Activated CD4-positive, alpha-beta T cell treated with anti-CD3 and anti-CD28 coated beads, Interleukin-2, amount 50 U/mL, for 24 hours (primary cell): Measurements from ENCODE around the gene DRC7.
A peak's percentile ranks its signal among the peaks of the same experiment; 100 is the strongest.
"Not testable (repeated sequence)": the region's sequence is repeated elsewhere in the genome, so short reads cannot be mapped to it uniquely, and the experiment has no call there.

Experiments used
- DNase-seq, 2 donors: peaks; one replicate each; pipeline ENCODE4 v3.0.0-alpha.2; 2020; ENCODE audit warnings: low read depth in 1 of 2, low spot score in 1 of 2

DRC7 gene

DNA sequence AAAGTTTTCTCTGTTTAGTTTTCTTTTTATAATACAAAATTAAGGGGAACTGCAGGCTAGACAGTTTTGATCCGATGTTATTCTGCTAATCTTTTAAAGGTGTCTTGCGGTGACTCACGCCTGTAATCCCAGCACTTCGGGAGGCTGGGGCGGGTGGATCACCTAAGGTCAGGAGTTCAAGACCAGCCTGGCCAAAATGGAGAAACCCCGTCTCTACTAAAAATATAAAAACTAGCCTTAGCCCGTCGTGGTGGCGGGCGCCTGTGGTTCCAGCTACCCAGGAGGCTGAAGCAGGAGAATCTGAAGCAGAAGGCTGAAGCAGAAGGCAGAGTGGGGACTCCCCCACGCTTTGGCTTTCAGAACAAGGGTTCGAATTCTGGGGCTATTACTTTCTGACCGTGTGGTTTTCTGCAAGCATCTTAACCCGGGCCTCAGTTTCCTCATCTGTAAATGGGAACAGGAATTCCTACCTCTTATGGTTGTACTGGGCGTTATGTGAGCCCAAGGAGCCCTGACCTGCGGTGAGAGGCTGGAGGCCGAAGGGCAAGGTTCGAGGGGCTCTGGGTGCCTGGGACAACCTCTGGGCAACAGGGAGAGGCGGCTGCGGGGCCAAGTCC lies 39.8 kb downstream of the DRC7 start:
- no peak for DNase-seq

GRCh38 chr16:57734925-57735754 lies 40.5 kb downstream of the DRC7 start:
- DNase-seq: peak; percentile 96 to 97

DNA sequence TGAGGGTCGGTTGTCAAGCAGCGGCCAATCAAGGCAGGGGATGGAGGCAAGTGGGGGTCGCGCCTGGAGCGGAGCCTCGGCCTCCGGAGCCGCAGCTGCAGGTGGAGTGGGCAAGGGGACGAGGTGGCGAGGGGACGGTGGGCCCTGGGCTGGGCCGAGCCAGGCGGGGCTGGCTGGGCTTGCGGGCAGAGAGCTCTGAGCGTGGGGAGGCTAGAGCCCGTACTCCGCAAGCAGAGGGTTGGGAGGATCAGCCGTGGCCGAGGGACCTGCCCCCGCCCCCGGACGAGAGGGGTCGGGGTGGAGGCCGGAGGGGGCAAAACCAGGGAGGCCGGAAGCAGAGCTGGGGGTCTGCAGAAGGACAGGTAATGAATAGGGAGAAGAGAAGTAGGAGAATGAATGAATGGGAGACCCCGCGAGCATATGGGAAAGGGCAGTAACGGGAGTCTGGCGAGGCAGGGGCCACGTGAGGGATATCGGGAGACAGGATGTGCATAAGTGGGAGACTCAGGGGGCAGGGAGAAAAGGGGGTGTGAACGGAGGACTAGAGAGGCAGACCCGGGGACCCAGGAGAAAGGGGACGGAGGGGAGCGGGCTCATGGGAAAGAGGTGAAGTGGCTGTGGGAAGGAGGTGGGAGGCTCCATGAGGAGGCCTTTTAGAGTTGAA lies 41.3 kb downstream of the DRC7 start, which contains the start of gene KATNB1:
Gene KATNB1, plus strand, starts transcription at position 16 of the 664 bp plus-strand sequence. CDS start 1,474 bp downstream, outside the sequence.
- no peak for DNase-seq

- peak in 1 of 2 donors; percentile 29 for DNase-seq
Measured at GRCh38 chr16:57736419-57737351, 42.1 kb downstream of the DRC7 start.

- no peak for DNase-seq
Measured at GRCh38 chr16:57738844-57739243, 44.2 kb downstream of the DRC7 start.

DNA sequence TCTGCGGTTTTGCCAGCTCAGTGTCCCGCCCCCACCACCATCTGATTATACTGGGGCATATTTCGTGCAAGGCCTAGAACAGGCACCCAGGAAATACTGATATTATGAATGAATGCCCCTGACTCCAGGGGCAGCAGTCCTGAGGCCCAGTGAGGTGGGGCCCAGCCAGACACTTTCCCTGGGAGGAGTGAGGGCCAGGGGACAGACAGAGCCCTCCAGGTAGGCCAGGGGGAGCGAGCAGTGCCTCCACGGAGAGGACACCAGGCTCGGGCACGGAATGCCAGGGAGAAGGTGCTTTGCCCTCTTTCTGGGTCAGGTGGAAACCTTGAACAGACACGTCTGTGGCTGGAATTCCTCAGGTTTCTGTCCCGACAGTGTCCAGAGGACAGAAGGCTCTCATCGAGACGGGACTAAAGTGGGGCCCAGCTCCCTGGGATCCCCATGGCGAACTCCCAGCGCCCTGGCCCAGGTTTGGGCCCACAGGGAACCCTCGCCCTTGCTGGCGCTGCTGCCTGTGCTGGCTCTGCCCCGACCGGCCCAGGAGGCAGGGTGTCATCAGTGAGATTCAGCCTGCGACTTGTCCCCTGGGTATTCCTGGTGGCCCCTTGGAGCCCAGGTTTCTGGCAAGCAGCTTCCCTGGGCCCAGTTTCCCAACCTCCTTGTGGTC lies 45.3 kb downstream of the DRC7 start:
- DNase-seq: no peak

DNA sequence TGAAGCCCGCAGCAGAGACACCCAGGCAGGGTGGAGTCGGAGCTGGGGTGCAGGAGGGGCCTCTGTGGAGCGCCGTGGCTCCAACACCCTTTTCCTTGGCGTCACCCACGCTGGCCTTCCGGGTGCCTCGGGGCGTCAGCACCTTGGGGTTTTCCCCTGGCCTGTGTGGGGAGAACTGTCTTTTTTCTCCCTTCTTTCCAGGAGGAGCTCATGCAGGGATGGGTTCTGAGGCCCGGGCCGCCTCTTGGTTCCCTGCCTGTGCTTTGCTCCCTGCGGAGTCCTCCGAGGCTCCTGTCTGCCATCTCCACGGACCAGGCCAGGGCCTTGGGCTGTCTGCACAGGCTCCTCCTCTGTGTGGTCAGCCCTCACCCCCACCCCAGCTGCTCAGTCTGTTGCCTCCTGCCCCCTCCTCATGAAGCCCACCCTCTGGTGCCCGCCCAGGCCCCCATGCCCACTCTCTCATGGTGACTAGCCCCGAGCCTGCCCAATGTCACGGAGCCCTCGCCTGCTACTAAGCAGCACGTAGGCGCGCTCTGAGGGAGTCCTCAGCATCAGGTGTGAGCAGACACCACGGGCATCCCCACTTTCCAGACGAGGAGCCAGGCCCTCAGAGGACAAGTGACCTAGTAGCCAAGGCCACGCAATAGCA lies 45.9 kb downstream of the DRC7 start:
- DNase-seq: no peak

DNA sequence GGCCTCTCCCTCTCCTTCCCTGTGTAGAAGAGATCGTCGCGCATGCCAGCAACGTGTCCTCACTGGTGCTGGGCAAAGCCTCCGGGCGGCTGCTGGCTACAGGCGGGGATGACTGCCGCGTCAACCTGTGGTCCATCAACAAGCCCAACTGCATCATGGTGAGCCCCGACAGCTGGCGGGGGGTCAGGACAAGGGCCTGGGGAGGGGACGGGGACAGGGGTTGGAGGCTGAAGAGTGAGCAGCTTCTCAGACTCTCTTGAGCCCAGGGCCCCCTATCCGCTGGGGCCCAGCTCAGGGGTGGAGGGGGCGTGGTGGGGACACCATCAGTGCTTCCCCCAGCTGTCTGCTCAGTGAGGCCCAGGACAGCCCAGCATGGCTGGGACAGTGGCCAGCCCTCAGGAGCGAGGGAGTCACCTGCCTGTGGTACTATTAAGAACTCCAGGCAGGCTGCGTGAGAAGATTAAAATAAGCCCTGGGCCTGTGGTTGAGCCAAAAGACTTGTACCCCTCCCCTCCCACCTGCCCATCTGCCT lies 47.1 kb downstream of the DRC7 start:
- DNase-seq: no peak

GRCh38 chr16:57742543-57742942 lies 47.9 kb downstream of the DRC7 start:
- DNase-seq: no peak

- no peak for DNase-seq
Measured at GRCh38 chr16:57743458-57743857, 48.9 kb downstream of the DRC7 start.

DNA sequence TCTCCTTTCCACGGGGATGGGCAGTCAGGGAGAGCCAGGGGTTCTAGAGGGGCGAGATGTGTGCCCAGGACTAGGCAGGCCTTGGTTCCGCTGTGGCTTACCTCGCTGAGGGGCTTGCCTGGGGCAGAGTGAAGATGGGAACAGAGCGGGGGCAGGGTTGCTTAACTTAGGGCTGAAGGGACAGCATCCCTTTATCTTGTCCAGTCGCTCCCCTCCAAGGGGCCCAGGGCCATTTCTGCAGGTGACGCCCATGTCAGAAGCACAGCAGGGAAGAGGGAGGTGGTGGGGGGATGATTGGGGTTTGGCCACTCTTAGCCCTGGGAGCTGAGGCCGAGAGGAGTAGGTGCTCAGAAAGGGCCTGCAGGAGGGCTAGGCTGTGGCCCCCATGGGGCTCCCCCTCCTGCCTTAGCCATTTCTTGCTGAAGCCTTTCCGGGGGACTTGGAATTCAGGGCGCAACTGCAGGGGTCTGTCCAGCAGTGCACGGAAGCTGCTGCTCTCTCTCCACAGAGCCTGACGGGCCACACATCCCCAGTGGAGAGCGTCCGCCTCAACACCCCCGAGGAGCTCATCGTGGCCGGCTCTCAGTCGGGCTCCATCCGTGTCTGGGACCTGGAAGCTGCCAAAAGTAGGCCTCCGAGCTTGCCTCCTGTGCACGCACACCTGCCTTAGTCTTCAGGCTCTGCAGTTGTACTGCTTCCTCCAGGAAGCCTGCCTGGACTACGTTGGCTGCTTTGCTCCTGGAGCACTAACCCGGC lies 49.5 kb downstream of the DRC7 start:
- DNase-seq: no peak

DNA sequence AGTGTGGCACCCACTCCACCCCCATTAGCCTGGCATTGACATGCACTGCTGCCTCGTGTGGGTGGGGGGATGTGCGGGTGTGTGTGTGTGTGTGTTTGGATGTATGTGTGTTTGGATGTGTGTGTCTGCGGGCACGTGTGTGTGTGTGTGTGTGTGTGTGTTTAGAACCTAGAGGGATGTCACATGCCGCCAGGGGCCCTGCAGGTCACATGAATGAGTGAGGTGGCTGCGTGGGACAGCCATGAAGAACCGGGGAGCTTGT lies 50.0 kb downstream of the DRC7 start:
- DNase-seq: no peak

DNA sequence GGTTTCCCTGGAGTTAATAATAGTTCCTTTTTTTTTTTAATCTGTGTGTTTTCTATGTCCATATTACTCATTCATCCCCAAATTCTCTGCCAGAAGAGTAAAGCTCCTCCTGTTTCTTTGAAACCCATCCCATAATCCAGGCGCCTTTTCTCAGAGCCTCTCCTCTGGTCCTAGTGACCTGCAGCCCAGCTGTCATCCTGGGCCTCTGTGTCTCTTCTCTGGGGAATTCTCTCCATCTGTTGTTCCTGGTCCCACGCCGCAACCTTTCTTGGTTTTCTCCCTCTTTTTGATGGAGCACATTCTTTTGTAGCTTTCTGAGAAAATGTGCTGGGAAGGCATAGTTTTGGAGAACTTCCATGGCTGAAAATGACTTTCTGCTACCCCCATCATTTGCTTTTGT lies 51.2 kb downstream of the DRC7 start:
- no peak for DNase-seq

DNA sequence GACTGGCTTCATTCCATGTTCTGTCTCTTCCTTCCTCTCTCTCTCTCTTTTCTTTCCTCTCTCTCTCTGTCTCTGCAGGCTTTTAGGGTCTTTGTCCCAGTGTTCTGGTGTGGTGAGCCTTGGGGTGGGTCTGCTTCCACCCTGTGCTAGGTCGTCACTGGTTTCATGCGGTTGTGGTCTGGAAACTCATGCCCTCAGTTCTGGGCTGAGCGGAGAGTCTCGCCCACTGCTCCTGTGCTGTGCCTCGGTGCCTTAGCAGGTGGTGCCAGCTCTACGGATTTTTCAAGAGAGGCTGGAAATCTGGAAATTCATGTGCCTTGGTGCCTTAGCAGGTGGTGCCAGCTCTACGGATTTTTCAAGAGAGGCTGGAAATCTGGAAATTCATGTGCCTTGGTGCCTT lies 51.7 kb downstream of the DRC7 start:
- not testable (repeated sequence) for DNase-seq

- DNase-seq: no peak
Measured at GRCh38 chr16:57747091-57747490, 52.5 kb downstream of the DRC7 start.

DNA sequence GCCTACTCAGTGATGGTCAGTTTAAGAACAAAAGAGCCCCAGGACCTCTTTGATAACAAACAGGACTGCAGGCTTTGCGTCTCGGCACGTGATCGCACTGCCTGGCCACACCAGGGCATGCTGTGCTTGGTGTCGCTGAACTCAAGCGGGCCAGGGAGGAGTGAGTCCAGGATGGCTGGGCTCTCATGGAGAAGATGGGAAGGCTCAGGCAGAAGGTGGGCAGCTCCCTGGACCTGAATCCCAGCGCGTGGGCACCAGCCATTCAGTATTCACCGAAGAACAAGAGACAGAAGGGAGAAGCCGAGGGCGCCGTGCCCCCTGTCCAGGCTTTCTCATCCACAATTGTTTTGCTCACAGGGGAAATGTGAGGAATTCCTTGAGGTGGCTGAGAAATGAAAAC lies 52.9 kb downstream of the DRC7 start:
- DNase-seq: no peak

DNA sequence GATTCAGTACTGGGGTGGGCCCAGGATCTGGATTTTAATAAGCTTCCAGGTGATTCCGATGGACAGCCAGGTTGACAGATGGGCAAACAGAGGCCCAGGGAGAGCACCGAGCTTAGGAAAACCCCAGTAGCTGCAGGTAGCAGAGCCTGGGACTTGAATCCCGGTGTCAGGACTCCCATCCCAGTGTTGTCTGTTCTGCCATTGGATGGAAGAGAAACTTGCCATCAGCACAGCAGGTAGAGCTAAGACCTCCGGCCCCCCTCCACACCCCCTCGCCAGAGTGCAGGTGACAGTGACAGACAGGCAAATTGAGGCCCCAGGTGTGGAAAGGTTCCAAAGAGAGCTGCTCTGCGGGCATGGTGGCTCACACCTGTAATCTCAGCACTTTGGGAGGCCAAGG lies 53.4 kb downstream of the DRC7 start:
- no peak for DNase-seq

- no peak for DNase-seq
Measured at GRCh38 chr16:57748596-57748995, 54.0 kb downstream of the DRC7 start.

DNA sequence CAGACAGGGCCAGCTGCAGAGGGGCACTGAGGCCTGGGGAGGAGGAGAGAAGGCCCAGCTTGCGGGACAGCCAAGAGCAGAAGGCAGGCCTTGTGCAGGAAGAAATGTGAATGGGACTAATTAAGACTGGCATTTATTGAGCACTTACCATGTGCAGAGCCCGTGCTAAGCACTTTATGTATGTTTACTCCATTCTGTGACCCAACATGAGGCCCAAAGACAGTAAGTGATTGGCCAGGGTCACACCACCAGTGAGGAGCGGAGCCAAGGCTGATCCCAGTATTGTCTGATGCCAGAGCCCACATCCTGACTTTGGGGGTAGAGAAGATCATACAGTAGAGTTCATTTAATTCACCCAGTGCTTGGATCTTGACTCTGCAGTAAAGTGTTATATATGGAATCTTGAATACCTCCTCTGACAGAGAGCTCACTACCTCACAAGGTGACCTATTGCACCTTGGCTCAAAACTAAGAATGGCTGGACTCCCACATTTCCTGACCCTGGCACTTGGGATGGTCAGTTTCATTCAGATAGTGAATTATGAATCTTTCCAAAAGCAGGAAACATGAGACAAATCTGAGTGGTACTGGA lies 54.6 kb downstream of the DRC7 start:
- DNase-seq: no peak
